HG03135 (cell line): ENCODE measurements around the gene RAB26.

Experiments used
- ATAC-seq: cut with Tn5 transposase; IDR thresholded peaks from one replicate; pipeline ENCODE4 v1.9.1; 2021; ENCODE audit warnings: mild to moderate bottlenecking, moderate library complexity; ENCODE audit not compliant: unreplicated experiment

RAB26 gene

GRCh38 chr16:2178321-2179106 is 30.1 kb downstream of the RAB26 start:
- ATAC-seq, result no peak

GRCh38 chr16:2179107-2179501 is 30.7 kb downstream of the RAB26 start:
- no peak for ATAC-seq

GRCh38 chr16:2179576-2179975 is 31.2 kb downstream of the RAB26 start:
- no peak for ATAC-seq

- ATAC-seq, result no peak
Observed at GRCh38 chr16:2180461-2180860, 32.0 kb downstream of the RAB26 start.

- no peak for ATAC-seq
Observed at GRCh38 chr16:2180962-2181923, 32.8 kb downstream of the RAB26 start.

GRCh38 chr16:2181952-2182351 is 33.5 kb downstream of the RAB26 start:
- no peak for ATAC-seq

- ATAC-seq, result no peak
Observed at GRCh38 chr16:2183671-2184070, 35.2 kb downstream of the RAB26 start.

- ATAC-seq, result no peak
Observed at GRCh38 chr16:2184346-2184745, 35.9 kb downstream of the RAB26 start.

- no peak for ATAC-seq
Observed at GRCh38 chr16:2184962-2185361, 36.5 kb downstream of the RAB26 start.

GRCh38 chr16:2186064-2186463 is 37.6 kb downstream of the RAB26 start:
- ATAC-seq, result no peak

GRCh38 chr16:2186505-2186904 is 38.1 kb downstream of the RAB26 start:
- no peak for ATAC-seq

GRCh38 chr16:2187212-2187611 is 38.8 kb downstream of the RAB26 start:
- ATAC-seq, result no peak

- ATAC-seq, result no peak
Observed at GRCh38 chr16:2188395-2188794, 40.0 kb downstream of the RAB26 start.

GRCh38 chr16:2189252-2189893 is 40.9 kb downstream of the RAB26 start:
- no peak for ATAC-seq

GRCh38 chr16:2190002-2190658 is 41.7 kb downstream of the RAB26 start:
- ATAC-seq, result no peak

GRCh38 chr16:2190659-2191445 is 42.4 kb downstream of the RAB26 start:
- ATAC-seq, result no peak

- ATAC-seq, result no peak
Observed at GRCh38 chr16:2191446-2191706, 43.0 kb downstream of the RAB26 start.

GRCh38 chr16:2194166-2194834 is 45.9 kb downstream of the RAB26 start:
- no peak for ATAC-seq

GRCh38 chr16:2194852-2195321 is 46.5 kb downstream of the RAB26 start:
- no peak for ATAC-seq
